ENCODE results near the gene EN2. TPM values are rescaled to one million over a fixed set of nuclear protein-coding genes. Genes with fewer than 3 reads are reported as not detected.

Gene EN2
- total and polyA plus RNA-seq, 8 donors = not detected

GRCh38 chr7:155418304-155418703 is 39.6 kb upstream of the EN2 start:
- H3K36me3 ChIP-seq = no peaks in the 10 kb centered on the region
- H3K4me1 ChIP-seq = no peaks in the 10 kb centered on the region
- intact Hi-C loops (cut with DNase I) = loop anchor here in 1 of 3 donors (10.0 kb wide), 2 partner anchors 316 to 346 kb away; no protein-coding TSS in a partner anchor
- ATAC-seq (no peak), DNase-seq (peak in 1 of 6 donors; percentile 34), FAIRE-seq (no peak)
- H3K9me3 ChIP-seq = no peaks in the 10 kb centered on the region
- 83 to 92% methylated on average over 12 of the region's 12 CpGs for WGBS, 2 donors
- H3K4me3 ChIP-seq = no peak overlapping the region
- TF ChIP-seq, protein P1, sequence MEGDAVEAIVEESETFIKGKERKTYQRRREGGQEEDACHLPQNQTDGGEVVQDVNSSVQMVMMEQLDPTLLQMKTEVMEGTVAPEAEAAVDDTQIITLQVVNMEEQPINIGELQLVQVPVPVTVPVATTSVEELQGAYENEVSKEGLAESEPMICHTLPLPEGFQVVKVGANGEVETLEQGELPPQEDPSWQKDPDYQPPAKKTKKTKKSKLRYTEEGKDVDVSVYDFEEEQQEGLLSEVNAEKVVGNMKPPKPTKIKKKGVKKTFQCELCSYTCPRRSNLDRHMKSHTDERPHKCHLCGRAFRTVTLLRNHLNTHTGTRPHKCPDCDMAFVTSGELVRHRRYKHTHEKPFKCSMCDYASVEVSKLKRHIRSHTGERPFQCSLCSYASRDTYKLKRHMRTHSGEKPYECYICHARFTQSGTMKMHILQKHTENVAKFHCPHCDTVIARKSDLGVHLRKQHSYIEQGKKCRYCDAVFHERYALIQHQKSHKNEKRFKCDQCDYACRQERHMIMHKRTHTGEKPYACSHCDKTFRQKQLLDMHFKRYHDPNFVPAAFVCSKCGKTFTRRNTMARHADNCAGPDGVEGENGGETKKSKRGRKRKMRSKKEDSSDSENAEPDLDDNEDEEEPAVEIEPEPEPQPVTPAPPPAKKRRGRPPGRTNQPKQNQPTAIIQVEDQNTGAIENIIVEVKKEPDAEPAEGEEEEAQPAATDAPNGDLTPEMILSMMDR (IDR thresholded peaks at IDR 0.05) = no peak
- H3K27me3 ChIP-seq = no peaks in the 10 kb centered on the region
- no peak overlapping the region for H3K27ac ChIP-seq

GRCh38 chr7:155418941-155419755 is 38.8 kb upstream of the EN2 start:
- 78 to 85% methylated on average over 16 of the region's 16 CpGs for WGBS, 2 donors
- intact Hi-C loops (cut with DNase I) = loop anchor here in 1 of 3 donors (10.0 kb wide), 2 partner anchors 316 to 346 kb away; no protein-coding TSS in a partner anchor
- no peak for FAIRE-seq

DNA sequence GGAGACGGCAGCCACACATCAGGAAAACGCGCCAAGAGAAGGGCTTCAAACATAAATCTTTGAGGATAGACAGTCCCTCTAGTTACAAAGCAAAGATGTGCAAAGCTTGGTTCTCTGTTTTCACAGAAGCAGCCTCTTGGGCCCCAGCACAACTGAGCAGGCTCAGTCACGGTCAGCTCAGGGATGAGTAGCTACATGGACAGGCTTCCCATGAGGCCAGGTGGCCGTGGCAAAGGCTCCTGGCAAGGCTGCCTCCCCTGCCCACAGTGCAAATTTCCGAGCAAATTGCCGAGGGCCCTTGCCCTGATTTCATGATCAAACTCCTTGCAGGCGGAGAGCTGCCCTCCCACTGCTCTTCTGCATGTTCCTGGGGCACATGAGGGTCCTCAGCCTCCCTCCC is 37.8 kb upstream of the EN2 start:
- TF ChIP-seq, protein P1 (IDR thresholded peaks at IDR 0.05) = no peak
- WGBS, 2 donors = 84 to 86% methylated on average over 8 of the region's 8 CpGs
- ATAC-seq (no peak), DNase-seq (peak in 1 of 6 donors; percentile 11), FAIRE-seq (no peak)
- no peaks in the 10 kb centered on the region for H3K36me3 ChIP-seq
- H3K27me3 ChIP-seq = no peaks in the 10 kb centered on the region
- no peak overlapping the region for H3K4me3 ChIP-seq
- no peak overlapping the region for H3K27ac ChIP-seq
- H3K4me1 ChIP-seq = no peaks in the 10 kb centered on the region
- no peaks in the 10 kb centered on the region for H3K9me3 ChIP-seq
- intact Hi-C loops (cut with DNase I) = no loop called here

More at GRCh38 chr7:155418941-155419755, 38.8 kb upstream of the EN2 start:
- TF ChIP-seq, protein P1 (IDR thresholded peaks at IDR 0.05) = no peak
- H3K36me3 ChIP-seq = no peaks in the 10 kb centered on the region
- H3K9me3 ChIP-seq = no peaks in the 10 kb centered on the region
- H3K4me1 ChIP-seq = no peaks in the 10 kb centered on the region
- no peak overlapping the region for H3K27ac ChIP-seq
- no peak overlapping the region for H3K4me3 ChIP-seq
- no peak for ATAC-seq
- peak in 1 of 6 donors; percentile 42 for DNase-seq
- H3K27me3 ChIP-seq = no peaks in the 10 kb centered on the region

GRCh38 chr7:155422151-155422550 is 35.8 kb upstream of the EN2 start:
- TF ChIP-seq, protein P1 (IDR thresholded peaks at IDR 0.05) = no peak
- Histone ChIP-seq H3K27ac (no peak overlapping the region), H3K36me3 (no peaks in the 10 kb centered on the region), H3K4me1 (no peaks in the 10 kb centered on the region), H3K4me3 (no peak overlapping the region), H3K9me3 (no peaks in the 10 kb centered on the region), H3K27me3 (no peaks in the 10 kb centered on the region)
- intact Hi-C loops (cut with DNase I) = no loop called here
- ATAC-seq = no peak
- peak in 1 of 6 donors; percentile 46 for DNase-seq
- WGBS, 2 donors = 42 to 46% methylated on average over 10 of the region's 10 CpGs
- no peak for FAIRE-seq
